Lung (tissue), 12 donors: ENCODE measurements around the gene SLC14A1. TPM values are rescaled to one million over a fixed set of nuclear protein-coding genes. Genes with fewer than 3 reads are reported as not detected.

ENCODE experiments used
- ATAC-seq: fragments of 200-7000 bp; cut with Tn5 transposase; one replicate; pipeline ENCODE4 v1.9.1; 2020; ENCODE audit warnings: moderate number of reproducible peaks; ENCODE audit not compliant: insufficient read depth, low FRiP score
- DNase-seq, 3 donors: peaks; one replicate each; pipeline ENCODE4 v3.0.0-alpha.2; 2013 to 2017
- H3K27ac ChIP-seq, 2 donors: one replicate each; pipeline ENCODE4 v1.5.1; 2013; ENCODE audit warnings: mild to moderate bottlenecking in 2 of 2, moderate library complexity in 2 of 2, control low read depth in 1 of 2, inconsistent platforms in 1 of 2, low read depth in 1 of 2, low read length in 1 of 2
- H3K27me3 ChIP-seq, 3 donors: one replicate each; pipeline ENCODE4 v1.5.1; 2013; ENCODE audit warnings: low read length in 2 of 3; ENCODE audit not compliant: control insufficient read depth in 3 of 3, insufficient read depth in 3 of 3
- H3K36me3 ChIP-seq, 4 donors: one replicate each; pipeline ENCODE4 v1.5.1; 2013; ENCODE audit warnings: low read length in 4 of 4, mild to moderate bottlenecking in 1 of 4, moderate library complexity in 1 of 4; ENCODE audit not compliant: control insufficient read depth in 4 of 4, insufficient read depth in 4 of 4
- H3K4me1 ChIP-seq, 5 donors: one replicate each; pipeline ENCODE4 v1.5.1; 2013; ENCODE audit warnings: low read length in 5 of 5, mild to moderate bottlenecking in 2 of 5, moderate library complexity in 1 of 5; ENCODE audit not compliant: control insufficient read depth in 5 of 5, insufficient read depth in 5 of 5
- H3K4me3 ChIP-seq: one replicate; pipeline ENCODE4 v1.5.1; 2013; ENCODE audit warnings: mild to moderate bottlenecking, control low read depth, moderate library complexity
- H3K9ac ChIP-seq, 2 donors: one replicate each; pipeline ENCODE4 v1.5.1; 2013; ENCODE audit warnings: low read length in 2 of 2, control low read depth in 1 of 2; ENCODE audit not compliant: insufficient read depth in 1 of 2
- H3K9me3 ChIP-seq, 4 donors: one replicate each; pipeline ENCODE4 v1.5.1; 2013; ENCODE audit warnings: low read length in 3 of 4, mild to moderate bottlenecking in 1 of 4, moderate library complexity in 1 of 4; ENCODE audit not compliant: control insufficient read depth in 4 of 4, insufficient read depth in 3 of 4
- WGBS, 2 donors: extraction: QIAGEN DNeasy Blood & Tissue Kit; methylation state at CpG; one replicate each; pipeline ENCODE4 v1.1.7; 2013; 5-methylcytosine and 5-hydroxymethylcytosine counted together
- polyA plus RNA-seq, 2 donors: library from polyadenylated mRNA; stranded (reverse); fragments of 200-250 nt; gene quantifications; one replicate each; pipeline ENCODE4 v1.2.1, GENCODE V29; 2013
- total RNA-seq, 2 donors: library from RNA; depleted of rRNA in 1 of 2; stranded (reverse); fragments of >200 nt in 1 of 2; gene quantifications; one replicate each; pipeline ENCODE4 v1.2.1, GENCODE V29; 2014 to 2021
- TF ChIP-seq, protein P1 (sequence below): IDR thresholded peaks from 2 replicates; pipeline ENCODE4 v1.5.1; 2012; ENCODE audit warnings: mild to moderate bottlenecking; ENCODE audit errors: control extremely low read depth, extremely low read depth
- donor health status: control.
- donor health status: control.
- donor health status: Bipolar disorder and iron deficiency.
- donor health status: healthy.
- donor health status: DM: yes; HTN: yes; CAD: no.

SLC14A1 gene
- total and polyA plus RNA-seq, 4 donors, result 0.31 to 10.5 (median 1.0) TPM

DNA sequence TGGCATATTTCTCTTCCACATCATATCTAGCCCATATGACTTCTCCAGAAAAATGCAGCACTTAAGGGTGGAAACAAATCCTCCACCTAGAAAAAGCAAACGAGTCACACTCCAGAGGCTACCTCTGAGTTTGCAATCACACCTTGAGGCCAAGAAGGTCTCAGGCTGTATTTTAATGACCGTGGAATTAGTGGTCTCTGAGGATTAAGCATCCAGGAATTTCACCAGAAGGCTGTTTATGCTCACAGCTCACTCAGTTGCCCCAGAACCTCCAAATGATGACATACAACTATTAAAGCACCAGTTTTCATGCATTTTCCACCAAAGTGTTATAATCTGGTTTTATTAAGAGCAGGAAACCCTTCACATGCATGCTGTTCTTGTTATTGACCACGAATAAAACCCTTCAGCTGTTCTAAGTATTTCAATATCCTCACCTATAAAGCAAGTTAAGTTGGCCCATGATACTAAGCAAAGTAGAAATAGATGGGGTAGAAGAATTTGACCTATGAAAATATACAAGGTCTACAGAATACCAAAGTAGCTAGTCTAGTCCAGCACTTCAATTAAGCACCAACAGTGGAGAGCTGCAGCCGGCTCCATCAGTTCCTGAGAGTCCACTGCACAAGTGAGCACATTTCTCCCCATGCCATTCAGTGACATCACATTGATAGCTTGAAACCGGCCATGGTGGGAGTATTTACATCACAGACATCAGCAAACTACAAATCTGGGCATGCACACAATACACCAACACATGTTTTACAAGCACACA is 39.5 kb upstream of the SLC14A1 start:
- no peaks in the 10 kb centered on the region for H3K36me3 ChIP-seq
- H3K27me3 ChIP-seq, result no peaks in the 10 kb centered on the region
- H3K4me3 ChIP-seq, result no peak overlapping the region
- DNase-seq (no peak), ATAC-seq (no peak)
- peaks cover 0 to 17% (median 0%) of the 10 kb centered on the region in 5 donors for H3K4me1 ChIP-seq
- 75 to 80% methylated on average over 5 of the region's 5 CpGs for WGBS, 2 donors
- no peak overlapping the region for H3K9ac ChIP-seq
- no peak overlapping the region for H3K27ac ChIP-seq
- H3K9me3 ChIP-seq, result no peaks in the 10 kb centered on the region
- TF ChIP-seq, protein P1, sequence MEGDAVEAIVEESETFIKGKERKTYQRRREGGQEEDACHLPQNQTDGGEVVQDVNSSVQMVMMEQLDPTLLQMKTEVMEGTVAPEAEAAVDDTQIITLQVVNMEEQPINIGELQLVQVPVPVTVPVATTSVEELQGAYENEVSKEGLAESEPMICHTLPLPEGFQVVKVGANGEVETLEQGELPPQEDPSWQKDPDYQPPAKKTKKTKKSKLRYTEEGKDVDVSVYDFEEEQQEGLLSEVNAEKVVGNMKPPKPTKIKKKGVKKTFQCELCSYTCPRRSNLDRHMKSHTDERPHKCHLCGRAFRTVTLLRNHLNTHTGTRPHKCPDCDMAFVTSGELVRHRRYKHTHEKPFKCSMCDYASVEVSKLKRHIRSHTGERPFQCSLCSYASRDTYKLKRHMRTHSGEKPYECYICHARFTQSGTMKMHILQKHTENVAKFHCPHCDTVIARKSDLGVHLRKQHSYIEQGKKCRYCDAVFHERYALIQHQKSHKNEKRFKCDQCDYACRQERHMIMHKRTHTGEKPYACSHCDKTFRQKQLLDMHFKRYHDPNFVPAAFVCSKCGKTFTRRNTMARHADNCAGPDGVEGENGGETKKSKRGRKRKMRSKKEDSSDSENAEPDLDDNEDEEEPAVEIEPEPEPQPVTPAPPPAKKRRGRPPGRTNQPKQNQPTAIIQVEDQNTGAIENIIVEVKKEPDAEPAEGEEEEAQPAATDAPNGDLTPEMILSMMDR, result no peak

DNA sequence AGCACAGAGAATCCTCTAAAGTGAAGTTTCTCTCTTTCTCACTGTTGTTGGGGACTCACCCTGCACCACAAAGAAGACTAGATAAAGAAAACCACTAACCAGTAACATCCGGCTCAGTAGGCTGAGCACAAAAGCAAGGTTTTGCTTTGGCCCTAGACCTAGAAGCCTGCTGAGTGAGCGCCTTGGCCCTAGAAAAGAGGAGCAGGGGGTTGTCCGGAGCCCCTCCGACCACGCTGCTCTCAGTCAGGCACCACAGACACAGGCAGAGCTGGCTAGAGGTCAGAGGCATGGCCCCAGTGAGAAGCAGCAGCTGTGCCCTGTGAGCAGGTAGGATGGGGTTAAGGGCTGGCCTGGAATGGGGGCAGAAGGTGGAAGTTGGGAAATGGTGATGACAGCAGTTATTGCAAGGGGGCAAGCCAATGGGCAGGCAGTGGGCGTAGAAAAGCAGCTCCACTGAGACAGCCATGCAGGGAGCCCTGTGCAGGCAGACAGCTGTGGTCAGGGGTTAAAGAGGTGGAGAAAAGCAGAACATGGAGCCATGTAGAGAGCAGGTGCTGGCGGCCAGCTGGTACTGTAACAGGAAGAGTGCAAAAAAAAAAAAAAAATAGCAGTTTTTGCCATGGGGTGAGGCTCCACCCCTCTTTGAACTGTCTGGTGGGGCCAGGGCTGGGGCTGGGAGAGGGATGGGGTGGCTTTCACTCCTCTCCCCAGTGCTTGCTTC is 36.9 kb upstream of the SLC14A1 start:
- Histone ChIP-seq H3K27ac (no peak overlapping the region), H3K9me3 (no peaks in the 10 kb centered on the region), H3K4me3 (no peak overlapping the region), H3K9ac (no peak overlapping the region), H3K27me3 (no peaks in the 10 kb centered on the region), H3K36me3 (no peaks in the 10 kb centered on the region), H3K4me1 (peaks cover 0 to 17% (median 0%) of the 10 kb centered on the region in 5 donors)
- TF ChIP-seq, protein P1, result no peak
- ATAC-seq (peak; percentile 20), DNase-seq (peak in 1 of 3 donors; percentile 25)
- 22 to 61% methylated on average over 7 of the region's 7 CpGs for WGBS, 2 donors

DNA sequence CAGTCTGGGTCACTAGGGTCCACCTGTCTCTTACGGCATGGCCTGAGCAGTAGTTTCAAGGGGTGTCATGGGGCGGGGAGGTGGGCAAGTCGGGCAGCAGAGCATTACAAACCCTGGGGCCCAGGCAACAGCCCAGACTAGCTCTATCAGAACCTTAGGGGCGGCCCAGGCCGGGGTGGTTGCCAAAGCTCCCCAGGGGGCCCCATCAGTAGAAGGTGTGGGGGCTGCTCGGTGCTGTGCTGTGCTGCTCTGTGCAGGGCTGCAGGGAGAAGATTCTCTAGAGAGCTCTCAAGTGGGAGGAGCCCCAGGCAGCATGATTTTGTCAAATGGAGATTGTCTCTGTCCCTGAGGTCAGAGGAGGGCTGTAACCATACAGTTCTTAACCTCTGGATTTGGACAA is 36.4 kb upstream of the SLC14A1 start:
- H3K9me3 ChIP-seq, result no peaks in the 10 kb centered on the region
- 37 to 52% methylated on average over 6 of the region's 6 CpGs for WGBS, 2 donors
- TF ChIP-seq, protein P1, result no peak
- no peak for ATAC-seq
- H3K4me1 ChIP-seq, result peaks cover 0 to 17% (median 0%) of the 10 kb centered on the region in 5 donors
- DNase-seq, result no peak
- no peaks in the 10 kb centered on the region for H3K36me3 ChIP-seq
- no peaks in the 10 kb centered on the region for H3K27me3 ChIP-seq
- no peak overlapping the region for H3K27ac ChIP-seq
- no peak overlapping the region for H3K9ac ChIP-seq
- no peak overlapping the region for H3K4me3 ChIP-seq
